Measurements from ENCODE around the gene CASP3.
"Not testable (repeated sequence)": the region's sequence is repeated elsewhere in the genome, so short reads cannot be mapped to it uniquely, and the experiment has no call there.

CASP3 gene

GRCh38 chr4:184662236-184662635 is 13.0 kb upstream of the CASP3 start:
- no peak for DNase-seq

DNA sequence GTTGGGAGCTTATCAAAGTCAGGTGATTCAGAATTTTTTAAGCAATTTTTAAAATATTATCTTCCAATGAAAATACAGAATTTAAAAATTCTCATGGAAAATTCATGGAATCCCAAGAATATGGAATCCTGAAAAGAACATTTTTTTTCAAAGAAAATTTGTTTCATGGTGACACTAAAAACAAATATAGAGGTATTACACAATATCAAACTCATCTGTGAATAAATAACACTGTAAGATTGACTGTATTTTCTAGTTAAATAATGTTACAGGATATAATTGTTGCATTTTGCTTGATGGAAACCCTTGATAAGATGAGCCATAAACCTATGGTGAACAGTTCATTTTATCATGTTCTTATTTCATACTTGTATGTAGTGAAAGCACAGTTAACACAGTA is 11.7 kb upstream of the CASP3 start:
- no peak for DNase-seq

GRCh38 chr4:184657820-184658219 is 8.6 kb upstream of the CASP3 start:
- not testable (repeated sequence) for DNase-seq

DNA sequence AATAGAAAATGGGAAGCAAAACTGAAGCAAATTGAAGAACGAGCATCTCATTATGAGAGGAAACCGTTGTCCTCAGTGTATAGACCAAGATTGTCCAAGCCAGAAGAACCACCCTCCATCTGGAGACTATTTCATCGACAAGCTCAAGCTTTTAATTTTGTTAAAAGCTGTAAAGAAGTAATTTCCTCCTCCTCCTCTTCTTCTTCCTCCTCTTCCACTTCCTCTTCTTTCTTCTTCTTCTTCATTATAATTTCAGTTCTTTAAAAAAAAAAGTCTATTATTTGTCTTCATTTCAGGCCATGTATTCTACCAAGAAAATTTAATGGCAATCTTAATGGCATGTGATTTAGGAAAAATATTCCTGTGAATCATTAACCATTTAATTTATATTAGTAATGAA is 7.9 kb upstream of the CASP3 start:
- DNase-seq: no peak

- DNase-seq: no peak
Observed at GRCh38 chr4:184655889-184656869, 6.9 kb upstream of the CASP3 start.

GRCh38 chr4:184653650-184654049 is 4.4 kb upstream of the CASP3 start:
- no peak for DNase-seq

DNA sequence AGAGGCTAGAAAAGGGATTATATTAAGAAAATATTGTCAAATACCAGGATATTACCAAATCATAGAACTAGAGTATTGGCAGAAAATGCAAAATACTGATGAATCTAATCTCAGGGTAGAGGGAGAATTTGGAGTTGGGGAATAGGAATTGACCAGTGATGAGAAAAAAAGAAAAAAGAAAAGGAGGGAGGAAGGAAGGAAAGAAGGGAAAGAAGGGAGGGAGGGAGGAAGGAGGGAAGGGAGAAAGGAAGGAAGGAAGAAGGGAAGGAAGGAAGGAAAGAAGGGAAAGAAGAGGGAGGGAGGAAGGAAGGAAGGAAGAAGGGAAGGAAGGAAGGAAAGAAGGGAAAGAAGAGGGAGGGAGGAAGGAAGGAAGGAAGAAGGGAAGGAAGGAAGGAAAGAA is 3.4 kb upstream of the CASP3 start:
- not testable (repeated sequence) for DNase-seq

- no peak for DNase-seq
Observed at GRCh38 chr4:184651899-184652298, 2.7 kb upstream of the CASP3 start.

- no peak for DNase-seq
Observed at GRCh38 chr4:184649971-184650855, 966 bp upstream of the CASP3 start.

- DNase-seq: peak in 1 of 2 experiments; percentile 1
Observed at GRCh38 chr4:184648313-184649025, 778 bp downstream of the CASP3 start.

GRCh38 chr4:184648054-184648312 is 1.3 kb downstream of the CASP3 start:
- no peak for DNase-seq

- DNase-seq: no peak
Observed at GRCh38 chr4:184647266-184648053, 1.8 kb downstream of the CASP3 start.

- DNase-seq: no peak
Observed at GRCh38 chr4:184645904-184646610, 3.2 kb downstream of the CASP3 start.

DNA sequence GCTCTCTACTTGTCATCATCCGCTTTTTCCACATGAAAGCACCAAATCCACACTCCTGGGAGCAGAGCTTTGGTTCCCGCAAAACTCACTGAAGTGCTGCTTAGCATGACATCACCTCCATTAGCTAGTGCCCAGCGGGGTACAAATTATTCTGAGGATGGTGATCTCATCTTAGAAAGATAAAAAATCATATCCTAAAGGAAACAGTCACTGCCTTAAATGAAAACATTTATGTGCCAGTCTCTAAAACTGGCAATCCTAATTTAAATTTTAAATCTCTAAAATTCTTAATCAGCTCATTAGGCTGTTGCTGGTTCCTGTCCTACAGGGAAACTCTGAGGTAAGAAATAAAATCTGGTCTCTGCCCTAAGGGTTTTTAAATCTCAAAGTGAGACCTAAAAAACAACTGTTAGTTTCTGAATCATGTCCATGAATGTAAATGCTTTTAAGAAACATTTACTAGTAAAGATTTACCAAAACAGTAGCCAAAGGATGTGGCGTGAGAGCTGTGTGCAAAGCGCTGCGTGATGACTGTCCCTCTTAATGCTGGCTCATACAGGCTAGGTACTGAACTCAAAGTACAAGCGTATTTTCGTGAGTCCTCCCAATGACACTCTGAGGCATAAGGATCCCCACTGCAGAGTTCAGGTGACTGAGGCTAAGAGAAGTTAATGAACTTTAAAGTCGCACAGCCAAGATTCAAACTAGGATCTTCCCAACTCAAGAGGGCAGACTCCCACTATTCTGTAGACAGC is 4.5 kb downstream of the CASP3 start:
- DNase-seq: no peak

DNA sequence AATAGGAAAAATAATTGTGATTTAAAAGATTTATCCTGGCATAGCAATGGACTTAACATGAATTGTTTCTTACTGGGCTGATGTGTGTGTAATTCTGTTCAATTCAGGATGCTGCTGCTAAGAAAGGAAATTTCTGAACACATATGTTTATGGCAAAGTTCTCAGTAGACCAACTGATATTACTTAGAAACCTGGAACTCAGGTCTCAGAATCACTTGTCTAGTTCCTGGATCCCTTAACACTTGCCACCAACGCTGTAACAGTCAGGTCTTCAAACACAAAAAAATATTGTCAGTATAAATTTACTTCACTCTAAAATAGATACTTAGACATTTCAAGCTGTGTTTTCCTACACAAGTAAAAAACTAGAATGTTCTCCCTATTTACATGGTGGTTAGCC is 5.5 kb downstream of the CASP3 start:
- no peak for DNase-seq

DNA sequence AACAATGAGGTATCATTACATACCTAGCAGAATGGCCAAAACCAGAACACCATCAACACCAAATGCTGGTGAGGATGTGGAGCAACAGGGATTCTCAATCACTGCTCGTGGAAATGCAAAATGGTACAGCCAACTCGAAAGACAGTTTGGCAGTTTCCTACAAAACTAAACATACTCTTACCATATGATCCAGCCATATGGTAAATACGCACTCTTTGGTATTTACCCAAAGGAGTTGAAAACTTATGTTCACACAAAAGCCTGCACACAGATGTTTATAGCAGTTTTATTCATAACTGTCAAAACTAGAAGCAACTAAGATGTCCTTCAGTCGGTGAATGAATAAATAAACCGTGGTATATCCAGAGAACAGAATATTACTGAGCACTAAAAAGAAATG is 7.8 kb downstream of the CASP3 start:
- no peak for DNase-seq

DNA sequence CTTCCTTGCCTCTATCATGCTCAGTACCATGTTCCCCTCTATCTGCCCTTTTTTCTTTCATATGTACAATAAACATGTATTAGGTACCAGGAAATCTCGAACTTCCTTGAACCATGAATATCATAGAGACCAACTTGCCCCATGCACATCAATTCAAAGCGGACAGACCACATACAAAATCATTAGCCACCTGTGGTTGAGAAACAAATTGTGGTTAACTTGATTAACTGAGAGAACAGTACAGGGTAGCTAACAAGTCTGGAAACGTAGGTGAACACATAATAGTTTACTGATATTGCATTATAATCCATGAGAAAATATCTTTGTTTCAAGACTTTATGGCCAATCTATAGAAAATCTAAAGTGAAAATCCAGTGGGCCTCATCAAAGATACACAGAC is 8.2 kb downstream of the CASP3 start:
- no peak for DNase-seq

DNA sequence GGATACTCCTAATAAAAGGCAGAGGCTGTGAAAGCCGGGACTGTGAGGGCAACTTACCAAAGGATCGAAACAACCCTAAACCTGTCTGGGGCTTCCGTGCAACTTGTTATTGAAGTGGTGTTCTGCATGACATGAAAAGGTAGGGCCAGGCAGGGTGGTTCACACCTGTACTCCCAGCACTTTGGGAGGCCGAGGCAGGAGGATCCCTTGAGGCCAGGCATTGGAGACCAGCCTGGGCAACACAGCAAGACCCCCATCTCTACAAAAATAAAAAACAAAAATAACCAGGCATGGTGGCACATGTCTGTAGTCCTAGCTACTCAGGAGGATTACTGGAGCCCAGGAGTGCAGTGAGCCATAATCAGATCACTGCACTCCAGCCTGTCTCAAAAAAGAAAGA is 12.3 kb downstream of the CASP3 start:
- no peak for DNase-seq

GRCh38 chr4:184636144-184636543 is 13.1 kb downstream of the CASP3 start:
- DNase-seq: no peak

DNA sequence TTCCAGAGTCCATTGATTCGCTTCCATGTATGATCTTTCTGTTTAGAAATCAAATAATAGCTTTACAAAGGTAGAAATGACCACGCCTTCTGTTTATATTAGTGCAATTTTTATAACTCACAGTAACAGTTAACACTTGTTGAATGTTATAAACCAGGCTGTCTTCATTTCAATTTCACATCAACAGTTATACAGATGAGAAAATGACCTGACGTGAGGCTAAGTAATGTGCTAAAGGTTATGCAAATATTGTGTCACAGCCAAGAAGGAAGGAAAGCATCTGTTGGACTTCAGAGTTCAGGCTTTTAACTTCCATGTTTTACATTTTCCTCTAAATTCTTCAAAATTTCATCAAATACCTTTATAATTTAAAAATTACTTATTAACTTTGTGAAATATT is 13.9 kb downstream of the CASP3 start:
- DNase-seq: no peak

- DNase-seq: no peak
Observed at GRCh38 chr4:184632842-184633241, 16.4 kb downstream of the CASP3 start.
